Activated CD4-positive, alpha-beta memory T cell treated with anti-CD3 and anti-CD28 coated beads, Interleukin-2, amount 10 ng/mL, durations not matched to agents 7 days and 5 days (primary cell): Measurements from ENCODE around the gene FAM120A. TPM values are rescaled to one million over a fixed set of nuclear protein-coding genes. Genes with fewer than 3 reads are reported as not detected.

Source experiments
- CTCF ChIA-PET: fragments of 350-600 bp; sonication (Branson Sonifier 250); formaldehyde crosslinking; loops from one replicate; lab custom pipeline; 2021; ENCODE audit warnings: antibody characterized with exemption, inconsistent platforms; lab: Charles Lee
- POLR2A ChIA-PET: fragments of 350-600 bp; sonication (Branson Sonifier 250); formaldehyde crosslinking; loops from one replicate; lab custom pipeline; 2021; ENCODE audit warnings: antibody characterized with exemption; lab: Charles Lee
- DNase-seq: peaks from one replicate; pipeline ENCODE4 v3.0.0-alpha.2; 2020
- H3K27ac Mint-ChIP-seq: one replicate; pipeline ENCODE4 v1.8.0; 2021; ENCODE audit warnings: mild to moderate bottlenecking, mixed read lengths
- H3K27me3 Mint-ChIP-seq: one replicate; pipeline ENCODE4 v1.8.0; 2021; ENCODE audit warnings: mixed read lengths
- H3K36me3 Mint-ChIP-seq: one replicate; pipeline ENCODE4 v1.8.0; 2021; ENCODE audit warnings: low read depth, mixed read lengths
- H3K4me1 Mint-ChIP-seq: one replicate; pipeline ENCODE4 v1.8.0; 2021; ENCODE audit warnings: mixed read lengths
- H3K4me3 Mint-ChIP-seq: one replicate; pipeline ENCODE4 v1.8.0; 2021; ENCODE audit warnings: mild to moderate bottlenecking, mixed read lengths
- H3K9me3 Mint-ChIP-seq: one replicate; pipeline ENCODE4 v1.8.0; 2021; ENCODE audit warnings: mixed read lengths
- total RNA-seq, 2 experiments: library from RNA; stranded (reverse); gene quantifications; one replicate each; pipeline ENCODE4 v1.2.3, GENCODE V29; 2021

Gene FAM120A
- total RNA-seq, 2 experiments from 2014 or later, result 133 to 138 TPM

DNA sequence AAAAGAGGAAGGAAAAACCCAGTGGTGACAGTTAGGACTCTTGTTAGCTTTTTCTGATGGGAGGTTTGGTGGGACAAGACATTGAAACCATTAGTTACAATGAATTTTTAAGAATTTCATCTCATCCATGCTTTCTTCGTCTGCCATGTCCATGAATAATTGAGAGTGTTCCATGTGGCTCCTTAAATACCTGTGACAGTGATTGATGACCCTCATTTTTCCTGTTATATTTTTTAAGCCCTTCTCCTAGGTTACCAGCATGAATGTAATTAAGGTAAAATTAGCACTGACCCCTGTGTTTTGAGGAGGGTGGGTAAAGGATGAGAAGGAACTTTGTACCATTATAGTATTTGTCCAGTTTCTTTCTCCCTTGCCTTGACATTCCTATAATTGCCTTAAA is 101.4 kb downstream of the FAM120A start:
- no peak for DNase-seq
- ChIA-PET CTCF (interaction anchor here (2.7 kb wide), 1 partner anchor 13 kb away, joined by 10 read pairs; no protein-coding TSS in a partner anchor), POLR2A (interaction anchor here (2.1 kb wide), 1 partner anchor 13 kb away, joined by 14 read pairs; no protein-coding TSS in a partner anchor)
- Mint-ChIP-seq H3K36me3 (peaks cover 62% of the 10 kb centered on the region), H3K4me1 (no peaks in the 10 kb centered on the region), H3K9me3 (no peaks in the 10 kb centered on the region), H3K27me3 (no peaks in the 10 kb centered on the region), H3K27ac (no peak overlapping the region), H3K4me3 (no peak overlapping the region)

DNA sequence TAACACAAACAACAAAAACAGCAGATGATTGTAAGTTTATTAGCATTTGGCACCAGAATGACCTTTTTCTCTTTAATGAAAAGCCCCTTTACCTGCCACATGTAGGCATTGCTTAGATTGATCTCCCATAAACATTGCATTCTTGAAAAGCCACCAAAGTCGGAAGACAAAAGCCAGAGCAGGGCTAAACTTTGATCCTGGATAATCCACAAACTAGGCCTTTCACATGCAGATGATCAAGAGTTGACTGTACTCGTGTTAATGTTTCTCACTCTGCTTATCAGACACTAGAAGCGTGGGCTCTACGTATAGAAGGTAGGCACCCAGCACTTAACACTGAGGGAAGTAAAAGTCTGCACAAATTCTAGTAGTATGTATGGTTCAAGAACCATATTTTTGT is 103.9 kb downstream of the FAM120A start:
- no peaks in the 10 kb centered on the region for H3K9me3 Mint-ChIP-seq
- H3K4me1 Mint-ChIP-seq, result no peaks in the 10 kb centered on the region
- CTCF ChIA-PET, result interaction anchor here (0.8 kb wide), 1 partner anchor 150 kb away, joined by 5 read pairs; no protein-coding TSS in a partner anchor
- H3K4me3 Mint-ChIP-seq, result no peak overlapping the region
- POLR2A ChIA-PET, result interaction anchor here (1.4 kb wide), 1 partner anchor 11 kb away, joined by 5 read pairs; no protein-coding TSS in a partner anchor
- no peak overlapping the region for H3K27ac Mint-ChIP-seq
- DNase-seq, result no peak
- H3K36me3 Mint-ChIP-seq, result peaks cover 70% of the 10 kb centered on the region
- no peaks in the 10 kb centered on the region for H3K27me3 Mint-ChIP-seq

DNA sequence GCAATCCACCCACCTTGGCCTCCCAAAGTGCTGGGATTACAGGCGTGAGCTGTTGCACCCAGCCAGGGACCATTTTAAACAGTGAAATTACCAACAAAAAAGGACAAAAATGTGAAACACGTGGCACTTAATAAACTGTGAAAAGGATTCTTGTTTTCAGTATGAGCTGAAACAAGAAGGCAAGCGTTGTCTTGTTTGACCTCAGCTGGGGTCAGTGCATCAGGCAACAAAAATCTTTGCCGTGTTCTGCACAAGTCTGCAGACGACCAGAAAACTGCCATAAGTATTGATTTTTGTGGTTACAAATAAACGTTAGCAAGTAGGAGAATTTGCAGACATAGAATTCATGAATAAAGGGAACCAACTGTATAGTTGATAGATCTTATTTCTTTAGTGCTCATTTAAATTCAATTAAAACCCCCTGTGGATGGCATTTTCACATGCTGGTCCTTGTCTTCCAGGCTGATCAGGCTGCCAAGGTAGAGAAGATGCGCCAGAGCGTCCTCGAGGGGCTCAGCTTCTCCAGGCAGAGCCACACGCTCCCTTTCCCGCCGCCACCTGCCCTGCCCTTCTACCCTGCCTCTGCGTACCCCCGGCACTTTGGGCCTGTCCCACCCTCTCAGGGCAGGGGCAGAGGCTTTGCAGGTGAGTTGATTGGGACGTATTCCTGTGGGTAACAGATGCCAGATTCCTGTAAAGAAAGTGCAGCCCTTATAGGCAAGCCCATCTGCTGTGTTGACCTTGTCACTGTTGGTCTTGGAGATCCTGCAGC is 106.1 kb downstream of the FAM120A start:
- ChIA-PET POLR2A (no interaction called here), CTCF (interaction anchor here (2.7 kb wide), 1 partner anchor 9 kb away, joined by 18 read pairs; no protein-coding TSS in a partner anchor)
- Mint-ChIP-seq H3K9me3 (no peaks in the 10 kb centered on the region), H3K27me3 (no peaks in the 10 kb centered on the region), H3K36me3 (peaks cover 65% of the 10 kb centered on the region), H3K4me3 (no peak overlapping the region), H3K4me1 (no peaks in the 10 kb centered on the region), H3K27ac (no peak overlapping the region)
- no peak for DNase-seq

DNA sequence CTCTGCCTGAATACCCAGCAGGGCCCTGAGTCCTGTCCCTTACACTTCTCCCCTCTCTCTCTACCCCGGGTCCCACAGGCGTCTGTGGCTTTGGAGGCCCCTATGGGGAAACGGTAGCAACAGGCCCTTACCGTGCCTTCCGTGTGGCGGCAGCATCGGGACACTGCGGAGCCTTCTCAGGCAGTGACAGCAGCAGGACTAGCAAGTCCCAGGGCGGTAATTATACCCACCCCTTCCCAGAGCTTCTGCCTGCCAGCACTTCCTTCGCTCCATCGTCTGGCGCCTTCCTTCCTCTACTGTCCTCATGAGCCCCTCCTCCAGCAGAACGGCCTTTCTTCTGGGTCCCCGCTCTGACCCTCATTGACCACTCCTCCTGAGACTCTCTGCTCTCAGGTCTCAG is 107.0 kb downstream of the FAM120A start:
- H3K4me1 Mint-ChIP-seq, result no peaks in the 10 kb centered on the region
- CTCF ChIA-PET, result interaction anchor here (2.7 kb wide), 1 partner anchor 8 kb away, joined by 18 read pairs; no protein-coding TSS in a partner anchor
- peaks cover 64% of the 10 kb centered on the region for H3K36me3 Mint-ChIP-seq

DNA sequence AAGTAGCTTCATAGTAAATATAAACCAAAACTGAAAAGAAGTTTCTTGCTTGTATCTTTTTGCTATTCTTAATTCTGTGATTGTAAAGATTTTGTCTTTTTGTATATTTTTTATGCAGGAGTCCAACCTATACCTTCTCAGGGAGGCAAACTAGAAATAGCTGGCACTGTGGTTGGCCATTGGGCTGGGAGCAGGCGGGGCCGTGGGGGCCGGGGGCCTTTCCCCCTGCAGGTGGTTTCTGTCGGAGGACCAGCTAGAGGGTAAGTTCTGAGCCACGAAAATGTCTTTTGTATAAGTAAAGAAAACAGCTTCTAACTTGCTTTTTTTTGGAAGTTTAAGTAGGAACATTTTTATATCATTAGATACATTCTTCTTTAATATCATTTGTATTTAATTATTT is 109.5 kb downstream of the FAM120A start:
- DNase-seq, result no peak
- Mint-ChIP-seq H3K4me1 (peaks cover 19% of the 10 kb centered on the region), H3K4me3 (no peak overlapping the region), H3K27ac (no peak overlapping the region), H3K27me3 (no peaks in the 10 kb centered on the region), H3K36me3 (peaks cover 73% of the 10 kb centered on the region), H3K9me3 (no peaks in the 10 kb centered on the region)
- ChIA-PET CTCF (interaction anchor here (0.6 to 0.9 kb wide), 2 partner anchors 15 to 571 kb away, joined by 3 to 4 read pairs; no protein-coding TSS in a partner anchor), POLR2A (interaction anchor here (0.7 kb wide), 1 partner anchor 33 kb away, joined by 3 read pairs; no protein-coding TSS in a partner anchor)

More for the DNA sequence above, 107.0 kb downstream of the FAM120A start:
- Mint-ChIP-seq H3K9me3 (no peaks in the 10 kb centered on the region), H3K4me3 (no peak overlapping the region), H3K27me3 (no peaks in the 10 kb centered on the region), H3K27ac (no peak overlapping the region)
- POLR2A ChIA-PET, result no interaction called here
- DNase-seq, result no peak

DNA sequence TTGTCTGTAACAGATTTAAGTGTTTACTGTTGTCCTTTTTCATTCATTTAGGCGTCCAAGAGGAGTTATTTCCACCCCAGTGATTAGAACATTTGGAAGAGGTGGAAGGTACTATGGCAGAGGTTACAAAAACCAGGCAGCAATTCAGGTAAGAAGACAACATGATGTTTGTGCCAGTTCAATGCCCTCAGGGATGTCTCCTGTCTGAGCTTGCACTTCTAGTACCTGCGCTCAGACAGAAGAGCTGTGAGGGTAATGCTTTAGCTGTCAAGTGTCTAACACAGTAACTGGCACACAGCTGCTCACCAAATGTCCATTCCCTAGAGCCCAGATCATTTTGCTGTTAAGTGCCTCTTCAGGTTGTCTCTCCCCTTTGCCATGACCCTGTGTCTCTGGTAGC is 110.7 kb downstream of the FAM120A start:
- Mint-ChIP-seq H3K27me3 (no peaks in the 10 kb centered on the region), H3K4me1 (peaks cover 26% of the 10 kb centered on the region), H3K4me3 (no peak overlapping the region), H3K36me3 (peaks cover 64% of the 10 kb centered on the region), H3K27ac (no peak overlapping the region), H3K9me3 (no peaks in the 10 kb centered on the region)
- no peak for DNase-seq
- ChIA-PET POLR2A (interaction anchor here (1.3 kb wide), 1 partner anchor 14 kb away, joined by 3 read pairs; no protein-coding TSS in a partner anchor), CTCF (interaction anchor here (0.9 kb wide), 1 partner anchor 17 kb away, joined by 3 read pairs; no protein-coding TSS in a partner anchor)

DNA sequence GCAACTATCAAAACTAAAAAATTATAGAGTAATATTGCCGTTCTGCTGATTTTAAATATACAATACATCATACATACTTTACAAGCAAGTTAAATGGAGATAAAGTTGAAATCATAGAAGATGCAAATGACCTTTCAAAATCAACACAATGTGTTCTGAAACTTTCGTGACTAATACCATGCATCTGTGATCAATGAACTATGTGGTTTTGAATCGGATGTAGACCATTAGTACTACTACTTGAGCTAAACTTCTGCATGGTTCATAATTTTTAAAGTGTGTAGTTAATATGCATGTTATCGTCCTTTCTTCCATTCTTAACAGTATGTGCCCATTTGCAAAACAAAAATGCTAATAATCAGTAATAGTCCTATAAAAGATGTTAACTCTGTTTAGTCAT is 113.6 kb downstream of the FAM120A start:
- no peak for DNase-seq
- peaks cover 34% of the 10 kb centered on the region for H3K4me1 Mint-ChIP-seq
- H3K4me3 Mint-ChIP-seq, result no peak overlapping the region
- H3K27ac Mint-ChIP-seq, result peak overlapping the region; percentile 52
- no peaks in the 10 kb centered on the region for H3K9me3 Mint-ChIP-seq
- peaks cover 42% of the 10 kb centered on the region for H3K36me3 Mint-ChIP-seq
- CTCF ChIA-PET, result interaction anchor here (0.7 to 2.6 kb wide), 10 partner anchors 8 to 611 kb away, joined by 3 to 22 read pairs (median 8); partner anchors contain the start of genes FAM120AOS and PHF2
- H3K27me3 Mint-ChIP-seq, result no peaks in the 10 kb centered on the region
- POLR2A ChIA-PET, result interaction anchor here (1.6 to 2.9 kb wide), 5 partner anchors 11 to 113 kb away, joined by 3 to 49 read pairs (median 16); partner anchors contain the start of genes FAM120A, FAM120AOS and PHF2

DNA sequence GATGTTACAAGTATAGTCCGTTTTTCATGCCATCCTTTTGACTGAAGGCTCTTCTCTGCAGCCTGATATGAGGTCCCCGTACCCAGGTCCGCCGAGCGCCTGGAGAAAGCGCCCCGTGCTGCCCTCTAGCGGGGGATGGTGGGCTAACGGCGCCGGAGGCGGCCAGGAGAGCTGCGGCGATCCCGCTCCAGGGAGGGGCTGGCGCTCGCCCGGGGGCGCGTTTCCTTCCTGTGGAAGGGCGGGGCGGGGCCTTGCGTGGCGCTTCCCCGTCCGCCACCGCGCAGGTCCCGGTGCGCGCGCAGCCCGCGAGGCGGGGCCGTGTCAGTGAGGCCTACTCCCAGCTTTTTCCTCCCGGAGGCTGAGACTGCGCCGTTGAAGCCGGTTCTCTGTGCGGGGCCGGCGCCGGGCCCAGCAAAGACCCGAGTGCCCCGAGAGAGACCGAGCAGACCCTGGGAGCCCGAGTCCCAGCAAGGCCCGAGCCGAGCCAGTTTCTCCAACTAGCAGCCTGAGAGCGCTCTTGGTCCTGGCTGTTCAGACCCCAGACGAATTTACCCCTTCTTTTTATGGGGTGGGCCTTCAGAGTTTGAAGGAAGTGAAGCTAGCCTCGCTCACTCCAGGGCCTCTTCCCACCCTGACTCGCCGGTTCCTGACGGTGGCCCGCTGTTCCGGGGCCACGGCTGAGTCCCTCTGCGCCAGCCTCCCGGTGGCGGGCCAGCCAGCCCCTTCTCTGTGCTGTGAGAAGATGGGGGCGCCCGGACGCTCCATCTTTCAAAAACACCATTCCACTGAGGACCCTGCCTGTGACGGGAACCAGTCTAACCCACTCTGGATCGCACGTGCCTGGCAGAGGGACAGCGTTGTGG is 115.2 kb downstream of the FAM120A start:
- H3K4me3 Mint-ChIP-seq, result peak overlapping the region; percentile 80
- H3K27ac Mint-ChIP-seq, result peak overlapping the region; percentile 81
- peaks cover 9% of the 10 kb centered on the region for H3K9me3 Mint-ChIP-seq
- no peaks in the 10 kb centered on the region for H3K27me3 Mint-ChIP-seq
- H3K36me3 Mint-ChIP-seq, result peaks cover 45% of the 10 kb centered on the region
- DNase-seq, result peak; percentile 99
- POLR2A ChIA-PET, result interaction anchor here (0.6 to 2.9 kb wide), 25 partner anchors 9 to 614 kb away, joined by 3 to 49 read pairs (median 4); partner anchors contain the start of genes CARD19, FAM120A, FAM120AOS and PHF2
- CTCF ChIA-PET, result interaction anchor here (0.6 to 2.6 kb wide), 36 partner anchors 9 to 612 kb away, joined by 3 to 22 read pairs (median 4); partner anchors contain the start of genes FAM120AOS and PHF2
- H3K4me1 Mint-ChIP-seq, result peaks cover 34% of the 10 kb centered on the region

DNA sequence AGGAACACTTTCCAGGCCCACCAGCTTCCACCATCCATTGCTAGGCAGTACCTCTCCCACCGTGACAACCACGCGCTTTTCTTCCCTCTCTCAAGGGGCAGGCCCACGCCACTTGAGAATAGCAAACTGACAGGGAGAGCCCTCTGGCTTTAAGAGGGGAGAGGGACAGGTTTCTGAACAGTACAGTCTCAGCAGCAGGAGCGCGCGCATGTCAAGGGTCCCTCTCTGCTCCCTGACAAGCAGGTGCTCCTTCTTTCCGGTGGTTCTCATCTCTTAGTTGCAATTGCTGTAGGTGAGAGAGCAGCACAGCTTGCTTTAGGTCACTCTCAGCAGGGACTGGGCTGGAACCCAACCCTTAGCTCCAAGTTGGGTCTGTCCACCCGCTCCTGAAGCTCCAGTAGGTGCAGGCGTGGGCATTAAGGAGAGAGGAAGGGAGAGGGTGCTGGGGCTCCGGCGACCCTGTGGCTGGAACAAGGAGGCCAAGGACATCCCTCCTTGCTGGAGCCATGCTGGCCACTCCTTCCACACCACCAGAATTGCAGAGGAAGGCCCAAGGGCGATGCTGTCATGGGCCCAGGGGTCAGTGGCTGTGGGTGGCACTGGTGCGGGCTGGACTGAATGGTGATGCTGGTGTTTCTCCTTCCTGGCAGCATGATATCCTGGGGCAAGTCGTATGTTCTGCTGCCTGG is 115.9 kb downstream of the FAM120A start:
- Mint-ChIP-seq H3K27me3 (no peaks in the 10 kb centered on the region), H3K36me3 (peaks cover 39% of the 10 kb centered on the region), H3K4me3 (peak overlapping the region; percentile 80), H3K27ac (peak overlapping the region; percentile 81), H3K9me3 (peaks cover 9% of the 10 kb centered on the region), H3K4me1 (peaks cover 34% of the 10 kb centered on the region)
- DNase-seq, result no peak
- POLR2A ChIA-PET, result interaction anchor here (0.6 to 2.9 kb wide), 14 partner anchors 8 to 600 kb away, joined by 3 to 49 read pairs (median 8); partner anchors contain the start of genes FAM120A, FAM120AOS and PHF2
- CTCF ChIA-PET, result interaction anchor here (0.6 to 2.4 kb wide), 11 partner anchors 8 to 605 kb away, joined by 3 to 18 read pairs (median 6); partner anchors contain the start of gene PHF2

DNA sequence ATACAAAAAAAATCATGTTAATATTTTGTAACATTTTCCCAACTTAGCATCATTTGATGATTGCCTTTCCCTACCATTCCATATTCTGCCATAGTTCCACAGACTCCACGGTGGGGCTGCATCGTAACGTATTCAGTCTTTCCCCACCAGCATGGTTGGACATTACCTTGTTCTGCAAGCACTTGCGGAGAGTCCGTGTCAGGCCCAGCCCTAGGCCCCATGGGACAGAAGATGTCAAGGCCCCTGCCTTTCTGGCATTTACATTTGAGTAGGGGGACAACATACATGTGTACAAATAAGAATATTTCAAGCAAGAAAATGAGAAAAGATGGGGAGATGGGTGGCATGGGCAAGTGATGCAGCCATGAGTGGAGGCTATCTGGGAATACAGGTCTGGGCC is 116.7 kb downstream of the FAM120A start:
- POLR2A ChIA-PET, result no interaction called here
- peaks cover 9% of the 10 kb centered on the region for H3K9me3 Mint-ChIP-seq
- peak overlapping the region; percentile 17 for H3K4me3 Mint-ChIP-seq
- CTCF ChIA-PET, result no interaction called here
- H3K4me1 Mint-ChIP-seq, result peaks cover 36% of the 10 kb centered on the region
- no peak for DNase-seq
- H3K27me3 Mint-ChIP-seq, result no peaks in the 10 kb centered on the region
- H3K27ac Mint-ChIP-seq, result no peak overlapping the region
- H3K36me3 Mint-ChIP-seq, result peaks cover 34% of the 10 kb centered on the region

DNA sequence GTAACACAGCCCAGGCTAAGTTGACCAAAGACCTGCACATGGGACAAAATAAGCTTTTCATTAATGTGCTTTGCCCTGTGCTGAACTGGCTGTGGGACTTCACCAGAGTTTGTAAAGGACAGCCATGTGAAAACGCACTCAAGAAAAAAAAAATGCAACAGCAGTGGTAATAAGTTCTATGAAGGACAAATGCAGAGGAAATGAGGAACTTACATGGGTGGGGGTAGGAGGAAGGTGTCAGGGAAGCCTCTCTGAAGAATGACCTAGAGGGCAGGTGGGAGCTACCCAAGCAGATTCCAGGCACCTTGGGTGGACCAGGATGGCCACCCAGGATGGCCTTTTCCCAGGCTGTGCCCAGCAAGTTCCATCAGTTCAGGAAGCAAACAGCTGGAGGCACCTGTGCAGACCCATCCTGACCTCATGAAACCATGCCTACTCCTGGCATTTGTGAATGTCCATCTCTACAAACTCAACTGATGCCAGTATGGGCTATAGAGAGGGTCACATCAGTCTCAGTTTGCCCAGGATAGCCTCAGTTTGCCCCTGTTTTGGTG is 118.2 kb downstream of the FAM120A start:
- no peaks in the 10 kb centered on the region for H3K27me3 Mint-ChIP-seq
- ChIA-PET POLR2A (interaction anchor here (1.0 kb wide), 1 partner anchor 413 kb away, joined by 3 read pairs; no protein-coding TSS in a partner anchor), CTCF (no interaction called here)
- peaks cover 9% of the 10 kb centered on the region for H3K9me3 Mint-ChIP-seq
- H3K4me3 Mint-ChIP-seq, result no peak overlapping the region
- H3K36me3 Mint-ChIP-seq, result peaks cover 20% of the 10 kb centered on the region
- peaks cover 32% of the 10 kb centered on the region for H3K4me1 Mint-ChIP-seq
- no peak for DNase-seq
- H3K27ac Mint-ChIP-seq, result no peak overlapping the region
